Measurements from ENCODE around the gene GLMP. TPM values are rescaled to one million over a fixed set of nuclear protein-coding genes. Genes with fewer than 3 reads are reported as not detected.

The GLMP gene
- total and polyA plus RNA-seq, 2 donors (not counting 3 experiments of a cell fraction or from before 2014, with no cell fraction given), result 84.3 to 109 TPM

Other genes starting within 250 kb of the GLMP start
- 48.1 and 50.8 TPM in 2 replicates for gene UBQLN4, start 241.9 kb downstream of the GLMP start, total RNA-seq
- 50.5 and 53.6 TPM in 2 replicates for gene UBQLN4, start 241.9 kb downstream of the GLMP start, polyA plus RNA-seq
- gene LAMTOR2, start 240.9 kb downstream of the GLMP start, total RNA-seq, result 77.7 and 80.3 TPM in 2 replicates
- gene LAMTOR2, start 240.9 kb downstream of the GLMP start, polyA plus RNA-seq, result 136 and 145 TPM in 2 replicates
- gene RAB25, start 234.5 kb downstream of the GLMP start, total RNA-seq, result not detected in 2 replicates
- not detected in 2 replicates for gene RAB25, start 234.5 kb downstream of the GLMP start, polyA plus RNA-seq
- gene MEX3A, start 213.2 kb downstream of the GLMP start, total RNA-seq, result 23.6 and 26.6 TPM in 2 replicates
- 20.2 and 22.0 TPM in 2 replicates for gene MEX3A, start 213.2 kb downstream of the GLMP start, polyA plus RNA-seq
- 715 and 742 TPM in 2 replicates for gene LMNA, start 181.0 kb downstream of the GLMP start, total RNA-seq
- gene LMNA, start 181.0 kb downstream of the GLMP start, polyA plus RNA-seq, result 371 and 461 TPM in 2 replicates
- gene SEMA4A, start 142.1 kb downstream of the GLMP start, total RNA-seq, result 1.5 and 1.6 TPM in 2 replicates
- gene SEMA4A, start 142.1 kb downstream of the GLMP start, polyA plus RNA-seq, result 0.97 and 1.5 TPM in 2 replicates
- gene SLC25A44, start 101.6 kb downstream of the GLMP start, total RNA-seq, result 24.0 and 26.3 TPM in 2 replicates
- gene SLC25A44, start 101.6 kb downstream of the GLMP start, polyA plus RNA-seq, result 30.2 and 30.6 TPM in 2 replicates
- gene PMF1, start 82.7 kb downstream of the GLMP start, total RNA-seq, result 58.4 and 61.6 TPM in 2 replicates
- gene PMF1, start 82.7 kb downstream of the GLMP start, polyA plus RNA-seq, result 134 and 147 TPM in 2 replicates
- 1.0 and 2.4 TPM in 2 replicates for gene BGLAP, start 53.5 kb downstream of the GLMP start, total RNA-seq
- gene BGLAP, start 53.5 kb downstream of the GLMP start, polyA plus RNA-seq, result 0.65 and 1.2 TPM in 2 replicates
- 1.6 and 2.2 TPM in 2 replicates for gene PAQR6, start 47.6 kb downstream of the GLMP start, total RNA-seq
- 1.3 and 1.6 TPM in 2 replicates for gene PAQR6, start 47.6 kb downstream of the GLMP start, polyA plus RNA-seq
- 79.0 and 82.6 TPM in 2 replicates for gene SMG5, start 12.9 kb downstream of the GLMP start, total RNA-seq
- gene SMG5, start 12.9 kb downstream of the GLMP start, polyA plus RNA-seq, result 32.6 and 37.4 TPM in 2 replicates
- gene TMEM79, start 11.4 kb downstream of the GLMP start, total RNA-seq, result 3.0 TPM in 2 replicates
- 4.8 and 5.6 TPM in 2 replicates for gene TMEM79, start 11.4 kb downstream of the GLMP start, polyA plus RNA-seq
- 0.73 TPM in 1 of 2 replicates, not detected in the other for gene VHLL, start 3.6 kb upstream of the GLMP start, total RNA-seq
- not detected in 2 replicates for gene VHLL, start 3.6 kb upstream of the GLMP start, polyA plus RNA-seq
- 330 and 367 TPM in 2 replicates for gene CCT3, start 42.6 kb upstream of the GLMP start, total RNA-seq
- gene CCT3, start 42.6 kb upstream of the GLMP start, polyA plus RNA-seq, result 255 and 276 TPM in 2 replicates
- gene TSACC, start 42.8 kb upstream of the GLMP start, total RNA-seq, result 0.69 TPM in 1 of 2 replicates, not detected in the other
- 0.38 and 0.94 TPM in 2 replicates for gene TSACC, start 42.8 kb upstream of the GLMP start, polyA plus RNA-seq
- gene RHBG, start 73.5 kb upstream of the GLMP start, total RNA-seq, result not detected in 2 replicates
- not detected in 2 replicates for gene RHBG, start 73.5 kb upstream of the GLMP start, polyA plus RNA-seq
- gene MEF2D, start 205.1 kb upstream of the GLMP start, total RNA-seq, result 52.2 and 57.3 TPM in 2 replicates
- gene MEF2D, start 205.1 kb upstream of the GLMP start, polyA plus RNA-seq, result 45.4 and 55.6 TPM in 2 replicates

All from endothelial cell of umbilical vein (primary cell).